GM12892 (cell line): ENCODE data around the gene ZNF628.

ENCODE experiments used
- POLR2AphosphoS5 ChIP-seq: IDR thresholded peaks from 2 replicates; pipeline ENCODE4 v1.6.1; 2011; ENCODE audit warnings: low read depth, low read length, control low read depth
- TAF1 ChIP-seq: IDR thresholded peaks from 2 replicates; pipeline ENCODE4 v1.6.1; 2011; ENCODE audit warnings: low read depth, mild to moderate bottlenecking, control low read depth, low read length, borderline replicate concordance

GRCh38 chr19:55489711-55490477 is 13.5 kb downstream of the ZNF628 start:
- TF ChIP-seq POLR2AphosphoS5 (no peak), TAF1 (no peak)
